Fibroblast of skin of right biceps (primary cell): ENCODE results near the gene KAT2A.
"Not testable (repeated sequence)": the region's sequence is repeated elsewhere in the genome, so short reads cannot be mapped to it uniquely, and the experiment has no call there.

ENCODE experiments used
- DNase-seq: peaks from one replicate; pipeline ENCODE4 v3.0.0-alpha.2; 2013

KAT2A gene

GRCh38 chr17:42120770-42121769, at the start of gene KAT2A:
TSS of gene KAT2A (minus strand) at chr17:42121367. CDS start at chr17:42121304, 63 bp downstream.
- peak; percentile 81 for DNase-seq

GRCh38 chr17:42169351-42169750, 48.2 kb upstream of the KAT2A start:
- no peak for DNase-seq

- DNase-seq: no peak
Measured at GRCh38 chr17:42167807-42168206, 46.6 kb upstream of the KAT2A start.

GRCh38 chr17:42166196-42166763, 45.1 kb upstream of the KAT2A start:
- DNase-seq: no peak

GRCh38 chr17:42165751-42166150, 44.6 kb upstream of the KAT2A start:
- DNase-seq: no peak

- DNase-seq: no peak
Measured at GRCh38 chr17:42163696-42164407, 42.7 kb upstream of the KAT2A start.

- DNase-seq: no peak
Measured at GRCh38 chr17:42163113-42163512, 41.9 kb upstream of the KAT2A start.

GRCh38 chr17:42160531-42160910, 39.4 kb upstream of the KAT2A start:
- no peak for DNase-seq

- DNase-seq: no peak
Measured at GRCh38 chr17:42159796-42160530, 38.8 kb upstream of the KAT2A start.

GRCh38 chr17:42155614-42156045, 34.5 kb upstream of the KAT2A start:
- DNase-seq: no peak

- DNase-seq: peak; percentile 32
Measured at GRCh38 chr17:42153919-42154742, 33.0 kb upstream of the KAT2A start.

GRCh38 chr17:42146911-42147607, 25.9 kb upstream of the KAT2A start:
- no peak for DNase-seq

- not testable (repeated sequence) for DNase-seq
Measured at GRCh38 chr17:42143138-42143537, 22.0 kb upstream of the KAT2A start.

GRCh38 chr17:42142371-42142896, 21.3 kb upstream of the KAT2A start:
- peak; percentile 91 for DNase-seq

- DNase-seq: no peak
Measured at GRCh38 chr17:42141382-42141781, 20.2 kb upstream of the KAT2A start.

GRCh38 chr17:42140690-42141089, 19.5 kb upstream of the KAT2A start:
- DNase-seq: not testable (repeated sequence)

GRCh38 chr17:42138749-42139492, 17.8 kb upstream of the KAT2A start:
- no peak for DNase-seq

GRCh38 chr17:42136654-42137051, 15.5 kb upstream of the KAT2A start:
- DNase-seq: no peak

- DNase-seq: peak; percentile 62
Measured at GRCh38 chr17:42135664-42136653, 14.8 kb upstream of the KAT2A start.
